ENCODE measurements around the gene RAB25.

- TF ChIP-seq HOXB13 (CRISPR knock-in tag; IDR thresholded peaks at IDR 0.05; ENCODE audit: low read depth) (no peak), CTCF (IDR thresholded peaks at IDR 0.05) (no peak), ZSCAN20 (CRISPR knock-in tag; IDR thresholded peaks at IDR 0.05) (no peak), REST (IDR thresholded peaks at IDR 0.05) (no peak), BHLHE40 (IDR thresholded peaks at IDR 0.05; ENCODE audit: low read depth, low read length) (no peak), CEBPB (IDR thresholded peaks at IDR 0.05) (no peak; a peak in 1 of 4 replicates), POLR2A (IDR thresholded peaks at IDR 0.05; ENCODE audit: low read length) (peak; percentile 97), EP300 (IDR thresholded peaks at IDR 0.05) (peak; percentile 7 to 43; a peak in 1 of 5 replicates), HDAC2 (IDR thresholded peaks at IDR 0.05) (no peak), RARB (CRISPR knock-in tag; IDR thresholded peaks at IDR 0.05) (no peak), NPAS2 (CRISPR knock-in tag; IDR thresholded peaks at IDR 0.05; ENCODE audit: borderline replicate concordance) (no peak), MAFK (IDR thresholded peaks at IDR 0.05; ENCODE audit: partially characterized antibody) (peak; percentile 71)
- TF ChIP-seq, protein P1, sequence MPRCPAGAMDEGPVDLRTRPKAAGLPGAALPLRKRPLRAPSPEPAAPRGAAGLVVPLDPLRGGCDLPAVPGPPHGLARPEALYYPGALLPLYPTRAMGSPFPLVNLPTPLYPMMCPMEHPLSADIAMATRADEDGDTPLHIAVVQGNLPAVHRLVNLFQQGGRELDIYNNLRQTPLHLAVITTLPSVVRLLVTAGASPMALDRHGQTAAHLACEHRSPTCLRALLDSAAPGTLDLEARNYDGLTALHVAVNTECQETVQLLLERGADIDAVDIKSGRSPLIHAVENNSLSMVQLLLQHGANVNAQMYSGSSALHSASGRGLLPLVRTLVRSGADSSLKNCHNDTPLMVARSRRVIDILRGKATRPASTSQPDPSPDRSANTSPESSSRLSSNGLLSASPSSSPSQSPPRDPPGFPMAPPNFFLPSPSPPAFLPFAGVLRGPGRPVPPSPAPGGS (IDR thresholded peaks at IDR 0.05) = peak; percentile 7; the same call in 2 of the 3 replicates
- TF ChIP-seq, protein P2, sequence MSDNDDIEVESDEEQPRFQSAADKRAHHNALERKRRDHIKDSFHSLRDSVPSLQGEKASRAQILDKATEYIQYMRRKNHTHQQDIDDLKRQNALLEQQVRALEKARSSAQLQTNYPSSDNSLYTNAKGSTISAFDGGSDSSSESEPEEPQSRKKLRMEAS (IDR thresholded peaks at IDR 0.05) = peak; percentile 98
These were observed 53.4 kb downstream of the RAB25 start, which contains the start of gene LMNA for GRCh38 chr1:156114101-156114918.
